ENCODE measurements around the gene FBXL5.
"Not testable (repeated sequence)": the region's sequence is repeated elsewhere in the genome, so short reads cannot be mapped to it uniquely, and the experiment has no call there.

FBXL5 gene

GRCh38 chr4:15649914-15650545 is 5.1 kb downstream of the FBXL5 start:
- no peak overlapping the region for H3K4me3 ChIP-seq (ENCODE audit: low read depth, low read length)
- DNase-seq, result peak; percentile 52
- in situ Hi-C loops (cut with HindIII; ENCODE audit: low pct_ligation_motif_present, low sequenced_read_pairs), result no loop called here
- no peak overlapping the region for H3K27ac ChIP-seq
- no peaks in the 10 kb centered on the region for H3K36me3 ChIP-seq (replicated peaks)
- peak; percentile 77 for TF ChIP-seq CTCF (IDR thresholded peaks at IDR 0.05; ENCODE audit: low read depth, low read length, missing control alignments)
- H3K27me3 ChIP-seq (replicated peaks), result no peaks in the 10 kb centered on the region

GRCh38 chr4:15648600-15648999 is 6.6 kb downstream of the FBXL5 start:
- H3K4me3 ChIP-seq (ENCODE audit: low read depth, low read length), result no peak overlapping the region
- H3K27ac ChIP-seq, result no peak overlapping the region

GRCh38 chr4:15638418-15638817 is 16.7 kb downstream of the FBXL5 start:
- in situ Hi-C loops (cut with HindIII; ENCODE audit: low pct_ligation_motif_present, low sequenced_read_pairs), result no loop called here
- DNase-seq, result no peak
- H3K36me3 ChIP-seq (replicated peaks), result peaks cover 41% of the 10 kb centered on the region
- no peak for TF ChIP-seq CTCF (IDR thresholded peaks at IDR 0.05; ENCODE audit: low read depth, low read length, missing control alignments)
- H3K27ac ChIP-seq, result no peak overlapping the region
- no peaks in the 10 kb centered on the region for H3K27me3 ChIP-seq (replicated peaks)
- H3K4me3 ChIP-seq (ENCODE audit: low read depth, low read length), result no peak overlapping the region

More at GRCh38 chr4:15648600-15648999, 6.6 kb downstream of the FBXL5 start:
- no peak for TF ChIP-seq CTCF (IDR thresholded peaks at IDR 0.05; ENCODE audit: low read depth, low read length, missing control alignments)
- DNase-seq, result no peak
- in situ Hi-C loops (cut with HindIII; ENCODE audit: low pct_ligation_motif_present, low sequenced_read_pairs), result no loop called here
- H3K36me3 ChIP-seq (replicated peaks), result no peaks in the 10 kb centered on the region
- no peaks in the 10 kb centered on the region for H3K27me3 ChIP-seq (replicated peaks)

GRCh38 chr4:15636818-15637217 is 18.3 kb downstream of the FBXL5 start:
- in situ Hi-C loops (cut with HindIII; ENCODE audit: low pct_ligation_motif_present, low sequenced_read_pairs), result no loop called here
- no peak overlapping the region for H3K4me3 ChIP-seq (ENCODE audit: low read depth, low read length)
- peaks cover 53% of the 10 kb centered on the region for H3K36me3 ChIP-seq (replicated peaks)
- no peak overlapping the region for H3K27ac ChIP-seq
- no peak for TF ChIP-seq CTCF (IDR thresholded peaks at IDR 0.05; ENCODE audit: low read depth, low read length, missing control alignments)
- no peak for DNase-seq
- no peaks in the 10 kb centered on the region for H3K27me3 ChIP-seq (replicated peaks)

- DNase-seq; H3K27me3 ChIP-seq (replicated peaks); H3K27ac ChIP-seq; H3K4me3 ChIP-seq (ENCODE audit: low read depth, low read length); H3K36me3 ChIP-seq (replicated peaks); in situ Hi-C loops (cut with HindIII; ENCODE audit: low pct_ligation_motif_present, low sequenced_read_pairs): not testable (repeated sequence)
These were observed 37.8 kb downstream of the FBXL5 start for GRCh38 chr4:15617407-15617806.

GRCh38 chr4:15614891-15615290 is 40.3 kb downstream of the FBXL5 start:
- H3K36me3 ChIP-seq (replicated peaks); in situ Hi-C loops (cut with HindIII; ENCODE audit: low pct_ligation_motif_present, low sequenced_read_pairs); H3K27me3 ChIP-seq (replicated peaks); H3K4me3 ChIP-seq (ENCODE audit: low read depth, low read length); DNase-seq; H3K27ac ChIP-seq: not testable (repeated sequence)

GRCh38 chr4:15612136-15612535 is 43.0 kb downstream of the FBXL5 start:
- H3K36me3 ChIP-seq (replicated peaks), result peaks cover 3% of the 10 kb centered on the region
- in situ Hi-C loops (cut with HindIII; ENCODE audit: low pct_ligation_motif_present, low sequenced_read_pairs), result no loop called here
- no peak overlapping the region for H3K4me3 ChIP-seq (ENCODE audit: low read depth, low read length)
- TF ChIP-seq CTCF (IDR thresholded peaks at IDR 0.05; ENCODE audit: low read depth, low read length, missing control alignments), result no peak
- DNase-seq, result no peak
- H3K27ac ChIP-seq, result no peak overlapping the region
- H3K27me3 ChIP-seq (replicated peaks), result no peaks in the 10 kb centered on the region
